ENCODE measurements around the gene STX18. TPM values are rescaled to one million over a fixed set of nuclear protein-coding genes. Genes with fewer than 3 reads are reported as not detected.

STX18 gene
- polyA plus RNA-seq, 1 experiment = 27.0 TPM

GRCh38 chr4:4583606-4584005 is 41.8 kb upstream of the STX18 start:
- no peak overlapping the region for H3K4me3 ChIP-seq (ENCODE audit: low read depth, low read length)
- no peaks in the 10 kb centered on the region for H3K27me3 ChIP-seq (ENCODE audit: control insufficient read depth, insufficient read depth, low read length)
- no peak for TF ChIP-seq CTCF (IDR thresholded peaks at IDR 0.05; ENCODE audit: low read depth, low read length)
- no peak for DNase-seq (ENCODE audit: low read depth, low spot score)
- H3K27ac ChIP-seq (ENCODE audit: low read depth, low read length) = no peak overlapping the region
- H3K9me3 ChIP-seq (ENCODE audit: control insufficient read depth, insufficient read depth, low read length) = no peaks in the 10 kb centered on the region
- ChIA-PET POLR2A (no interaction called here), CTCF (no interaction called here)

GRCh38 chr4:4582653-4583052 is 40.8 kb upstream of the STX18 start:
- Histone ChIP-seq H3K27me3 (ENCODE audit: control insufficient read depth, insufficient read depth, low read length) (no peaks in the 10 kb centered on the region), H3K27ac (ENCODE audit: low read depth, low read length) (no peak overlapping the region), H3K4me3 (ENCODE audit: low read depth, low read length) (no peak overlapping the region), H3K9me3 (ENCODE audit: control insufficient read depth, insufficient read depth, low read length) (no peaks in the 10 kb centered on the region)
- no peak for DNase-seq (ENCODE audit: low read depth, low spot score)
- CTCF ChIA-PET = no interaction called here
- no peak for TF ChIP-seq CTCF (IDR thresholded peaks at IDR 0.05; ENCODE audit: low read depth, low read length)
- POLR2A ChIA-PET = no interaction called here

GRCh38 chr4:4580494-4580893 is 38.6 kb upstream of the STX18 start:
- CTCF ChIA-PET = no interaction called here
- POLR2A ChIA-PET = no interaction called here
- no peaks in the 10 kb centered on the region for H3K27me3 ChIP-seq (ENCODE audit: control insufficient read depth, insufficient read depth, low read length)

GRCh38 chr4:4578981-4579380 is 37.1 kb upstream of the STX18 start:
- DNase-seq (ENCODE audit: low read depth, low spot score) = no peak
- Histone ChIP-seq H3K27me3 (ENCODE audit: control insufficient read depth, insufficient read depth, low read length) (no peaks in the 10 kb centered on the region), H3K27ac (ENCODE audit: low read depth, low read length) (no peak overlapping the region), H3K9me3 (ENCODE audit: control insufficient read depth, insufficient read depth, low read length) (no peaks in the 10 kb centered on the region), H3K4me3 (ENCODE audit: low read depth, low read length) (no peak overlapping the region)
- ChIA-PET CTCF (interaction anchor here (1.4 kb wide), 1 partner anchor 59 kb away, joined by 3 read pairs; no protein-coding TSS in a partner anchor), POLR2A (no interaction called here)
- TF ChIP-seq CTCF (IDR thresholded peaks at IDR 0.05; ENCODE audit: low read depth, low read length) = no peak

More at GRCh38 chr4:4580494-4580893, 38.6 kb upstream of the STX18 start:
- no peak overlapping the region for H3K27ac ChIP-seq (ENCODE audit: low read depth, low read length)
- no peak for DNase-seq (ENCODE audit: low read depth, low spot score)
- H3K4me3 ChIP-seq (ENCODE audit: low read depth, low read length) = no peak overlapping the region
- TF ChIP-seq CTCF (IDR thresholded peaks at IDR 0.05; ENCODE audit: low read depth, low read length) = no peak
- H3K9me3 ChIP-seq (ENCODE audit: control insufficient read depth, insufficient read depth, low read length) = no peaks in the 10 kb centered on the region

GRCh38 chr4:4577359-4577875 is 35.6 kb upstream of the STX18 start:
- Histone ChIP-seq H3K9me3 (ENCODE audit: control insufficient read depth, insufficient read depth, low read length) (no peaks in the 10 kb centered on the region), H3K27ac (ENCODE audit: low read depth, low read length) (no peak overlapping the region), H3K27me3 (ENCODE audit: control insufficient read depth, insufficient read depth, low read length) (no peaks in the 10 kb centered on the region), H3K4me3 (ENCODE audit: low read depth, low read length) (no peak overlapping the region)
- no peak for TF ChIP-seq CTCF (IDR thresholded peaks at IDR 0.05; ENCODE audit: low read depth, low read length)
- POLR2A ChIA-PET = interaction anchor here (1.4 kb wide), 1 partner anchor 22 kb away, joined by 3 read pairs; no protein-coding TSS in a partner anchor
- CTCF ChIA-PET = interaction anchor here (0.6 to 1.0 kb wide), 2 partner anchors 15 to 421 kb away, joined by 3 read pairs; no protein-coding TSS in a partner anchor
- no peak for DNase-seq (ENCODE audit: low read depth, low spot score)

Measured in AG04450 (cell line).